GM18520 (cell line): ENCODE measurements around the gene CCDC149.

ENCODE experiments used
- ATAC-seq: cut with Tn5 transposase; IDR thresholded peaks from one replicate; pipeline ENCODE4 v1.9.1; 2021; ENCODE audit not compliant: unreplicated experiment

The CCDC149 gene

GRCh38 chr4:24780936-24781495 is 131.8 kb downstream of the CCDC149 start:
- ATAC-seq: no peak

DNA sequence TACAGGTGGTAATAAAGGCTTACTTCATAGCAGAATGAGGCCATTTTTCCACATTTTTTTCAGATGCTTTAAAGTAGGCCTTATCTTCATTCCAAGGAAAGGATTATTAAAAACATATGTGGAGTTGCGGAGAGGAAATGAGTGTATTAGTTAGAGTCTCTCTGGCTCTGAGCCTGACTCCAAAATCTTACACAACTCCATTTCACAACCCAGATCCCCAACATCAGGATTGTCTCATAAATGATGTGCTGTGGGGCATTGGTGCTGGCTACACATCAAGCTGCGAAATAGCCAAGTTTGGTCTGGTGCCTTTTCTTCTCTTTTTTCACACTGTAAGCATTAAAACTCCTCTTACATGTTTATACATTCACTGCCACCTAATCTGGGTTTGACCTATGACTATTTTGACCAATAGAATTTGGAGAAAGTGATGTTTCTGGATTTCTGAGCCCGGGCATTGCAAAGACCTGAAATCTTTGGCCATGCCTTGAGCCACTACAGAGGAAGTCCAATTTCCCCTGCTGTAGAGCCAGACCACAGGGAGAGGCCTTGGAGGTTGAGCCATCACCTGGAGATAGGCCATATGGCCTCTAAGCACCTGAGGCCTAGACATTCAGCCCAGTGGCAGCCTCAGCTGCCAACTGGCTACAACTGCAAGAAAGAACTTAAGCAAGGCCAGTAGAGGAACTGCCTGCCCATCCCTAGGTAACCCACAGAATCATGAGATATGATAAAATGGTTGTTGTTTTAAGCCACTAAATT is 134.2 kb downstream of the CCDC149 start:
- no peak for ATAC-seq

DNA sequence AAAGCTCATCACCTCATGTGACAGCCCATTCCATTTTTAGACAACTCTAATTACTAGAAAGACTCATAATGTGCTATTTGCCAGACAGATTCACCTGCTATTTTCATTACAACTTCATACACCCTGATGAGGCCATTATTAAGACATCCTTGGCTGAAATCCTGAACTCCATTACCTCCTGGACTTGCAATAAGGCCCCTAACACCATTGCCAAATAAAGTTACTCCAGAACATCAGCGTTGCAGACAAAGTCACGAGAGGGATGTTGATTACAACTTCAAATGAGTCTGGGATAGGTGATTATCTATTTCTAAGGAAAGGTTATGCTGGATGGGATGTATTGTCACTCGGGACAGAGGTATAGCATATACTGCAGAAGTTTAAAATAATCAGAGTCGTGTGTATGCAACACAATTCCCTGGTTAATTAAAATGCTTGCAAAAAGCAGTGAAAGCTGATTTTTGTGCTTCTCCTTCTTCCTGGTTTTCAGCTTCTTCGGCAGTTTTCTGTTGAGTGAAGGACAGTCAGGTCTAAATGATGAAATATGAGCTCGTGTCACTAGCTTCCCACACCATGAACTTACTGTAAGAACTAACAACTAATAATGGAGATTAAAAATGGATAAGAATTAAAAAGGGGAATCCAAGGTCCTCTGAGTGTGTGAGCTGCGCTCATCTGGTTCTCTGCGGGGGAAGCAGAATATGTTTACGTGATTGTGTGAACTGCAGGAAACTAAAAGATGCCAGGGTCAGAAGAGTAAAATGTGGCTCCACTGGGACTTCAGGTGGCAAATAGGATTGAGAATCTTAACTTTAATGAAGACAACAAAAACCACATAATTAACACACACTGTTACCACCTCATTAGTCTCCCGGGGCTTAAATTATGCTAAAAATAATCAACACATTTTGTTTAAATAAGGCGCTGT is 135.0 kb downstream of the CCDC149 start:
- no peak for ATAC-seq

- no peak for ATAC-seq
Measured at GRCh38 chr4:24775750-24776149, 137.1 kb downstream of the CCDC149 start.

DNA sequence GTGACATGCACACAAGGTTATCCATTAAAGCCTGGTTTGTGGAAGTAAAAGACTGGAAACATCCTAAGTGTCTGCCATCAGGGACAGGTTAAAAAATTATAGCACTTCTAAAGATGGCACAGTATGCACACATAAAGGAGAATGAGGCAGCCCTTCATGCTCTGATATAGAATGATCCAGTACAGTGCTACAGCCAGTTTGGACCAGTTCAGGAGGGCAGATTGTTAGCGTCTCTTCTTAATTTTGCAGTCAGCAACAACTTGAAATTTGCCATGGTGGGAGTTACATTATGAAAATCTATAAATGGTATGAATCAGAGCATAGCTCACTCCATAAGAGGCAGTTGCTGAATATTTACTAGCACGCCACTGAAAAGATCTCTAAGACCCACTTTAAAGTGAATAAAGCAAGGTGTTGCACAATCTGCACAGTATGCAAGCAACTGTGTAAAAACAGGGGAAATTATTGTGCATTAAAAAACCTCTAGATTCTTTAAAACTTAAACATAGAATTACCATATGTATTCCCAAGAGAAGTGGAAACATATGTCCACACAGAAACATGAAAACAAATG is 137.7 kb downstream of the CCDC149 start:
- ATAC-seq: no peak

DNA sequence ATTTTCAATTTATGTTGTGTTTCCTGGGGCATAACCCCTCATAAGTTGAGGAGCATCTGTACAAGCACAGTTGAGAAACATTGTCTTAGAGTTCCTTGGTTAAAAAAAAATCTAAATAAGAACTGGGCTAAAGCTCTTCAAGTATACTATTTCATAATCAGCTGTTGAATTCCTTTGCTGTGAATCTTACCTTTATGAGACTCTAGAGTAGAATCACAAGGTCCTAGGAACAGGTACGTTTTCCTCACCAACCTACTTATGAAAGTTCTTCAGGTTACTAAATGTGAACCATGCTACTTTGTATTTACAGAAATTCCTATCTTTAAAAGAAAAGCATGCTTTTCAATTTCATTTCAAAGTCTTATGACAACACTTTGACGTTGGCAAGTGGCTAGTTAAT is 138.4 kb downstream of the CCDC149 start:
- no peak for ATAC-seq

DNA sequence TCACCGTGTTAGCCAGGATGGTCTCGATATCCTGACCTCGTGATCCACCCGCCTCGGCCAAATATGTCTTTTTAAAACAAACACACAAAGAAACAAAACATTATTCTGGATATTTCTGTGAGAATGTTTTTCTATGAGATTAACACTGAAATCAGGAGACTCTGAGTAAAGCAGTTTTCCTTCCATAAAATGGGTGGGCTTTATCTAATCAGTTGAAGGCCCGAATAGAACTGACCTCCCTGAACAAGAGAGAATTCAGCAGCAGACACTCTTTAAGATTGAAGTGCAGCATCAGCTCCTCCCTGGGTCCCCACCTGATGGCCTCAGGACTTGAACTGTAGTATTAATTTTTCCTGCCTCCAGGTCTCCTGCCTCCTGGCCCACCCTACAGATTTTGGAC is 139.9 kb downstream of the CCDC149 start:
- ATAC-seq: no peak

GRCh38 chr4:24772061-24772705 is 140.7 kb downstream of the CCDC149 start:
- ATAC-seq: no peak

DNA sequence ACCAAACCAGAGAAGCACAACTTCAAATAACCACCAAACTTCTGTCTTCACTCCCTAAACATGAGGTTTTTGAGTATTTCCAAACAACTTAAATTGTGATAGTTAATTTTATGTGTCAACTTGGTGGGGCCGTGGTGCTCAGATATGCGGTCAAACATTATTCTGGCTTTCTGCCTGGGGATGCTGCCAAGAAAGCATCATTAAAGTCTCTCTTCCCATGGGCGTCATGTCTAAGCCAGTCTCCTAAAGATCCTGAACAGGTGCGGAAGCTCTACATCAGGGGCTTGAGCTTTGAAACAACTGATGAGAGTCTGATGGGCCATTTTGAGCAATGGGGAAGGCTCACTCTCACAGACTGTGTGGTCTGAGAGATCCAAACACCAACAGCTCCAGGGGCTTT is 141.6 kb downstream of the CCDC149 start:
- ATAC-seq: no peak

GRCh38 chr4:24770667-24771066 is 142.2 kb downstream of the CCDC149 start:
- no peak for ATAC-seq

DNA sequence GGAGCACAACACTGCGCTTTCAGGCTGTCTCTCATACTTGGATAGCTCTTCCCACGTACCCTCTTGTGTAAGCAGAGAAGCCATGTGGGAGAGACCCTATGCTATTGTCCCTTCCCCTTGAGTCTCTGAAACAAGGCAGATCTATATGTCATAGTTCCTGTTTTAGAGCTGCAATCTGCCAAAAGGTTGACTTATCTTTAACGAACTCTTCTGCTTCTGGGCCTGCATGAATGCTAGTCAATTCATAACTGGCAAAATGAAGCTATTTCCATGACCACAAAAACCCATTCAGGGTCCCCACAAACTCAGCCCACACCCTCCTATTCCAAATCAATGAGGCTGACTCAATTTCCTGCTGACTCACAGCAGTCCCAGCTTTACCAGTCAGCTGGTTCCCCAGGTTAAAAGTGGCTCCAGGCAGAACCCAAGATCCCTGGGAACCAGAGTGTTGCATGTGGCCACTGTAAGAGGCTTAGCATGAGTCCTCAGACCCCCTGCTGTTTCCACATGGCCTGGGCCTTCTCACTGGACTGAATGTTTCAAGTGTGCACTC is 142.7 kb downstream of the CCDC149 start:
- ATAC-seq: peak; percentile 49

DNA sequence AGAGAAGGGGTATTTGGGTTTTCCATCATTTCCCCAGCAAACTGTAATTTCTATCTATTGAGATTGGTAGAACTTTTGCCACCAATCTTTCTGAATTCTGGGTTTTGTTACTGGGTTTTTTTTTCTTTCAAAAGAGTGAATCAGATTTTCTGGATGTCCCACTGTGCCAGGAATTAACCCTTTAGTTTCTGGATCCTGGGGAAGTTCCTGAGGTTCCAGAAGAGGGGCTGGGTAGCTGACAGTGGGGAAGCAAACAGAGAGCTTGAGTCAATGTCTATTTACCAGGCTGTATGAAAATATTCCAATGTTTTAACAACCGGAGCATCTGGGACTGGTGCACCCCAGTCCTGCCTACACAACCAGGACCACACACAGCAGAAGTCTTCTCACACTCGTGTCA is 143.3 kb downstream of the CCDC149 start:
- no peak for ATAC-seq

- peak; percentile 73 for ATAC-seq
Measured at GRCh38 chr4:24768604-24769003, 144.2 kb downstream of the CCDC149 start.

DNA sequence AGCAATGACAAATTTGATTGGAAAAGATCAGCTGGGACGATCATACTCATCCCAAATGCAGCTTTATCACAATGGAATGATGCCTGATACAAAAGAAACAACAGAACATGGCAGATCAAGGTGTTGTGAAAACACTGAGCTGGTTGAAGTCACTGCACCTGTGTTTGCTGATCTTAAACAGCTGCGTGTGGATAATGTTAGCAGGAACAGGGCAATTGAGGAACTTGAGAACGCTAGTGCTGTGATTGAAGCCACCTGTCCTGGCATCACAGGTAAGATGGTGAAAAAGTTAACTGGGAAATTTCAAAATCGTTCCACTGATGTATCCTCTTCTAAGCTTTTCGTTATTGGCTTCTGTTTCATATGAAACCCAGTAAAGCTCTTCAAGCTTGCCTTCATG is 144.8 kb downstream of the CCDC149 start:
- no peak for ATAC-seq

DNA sequence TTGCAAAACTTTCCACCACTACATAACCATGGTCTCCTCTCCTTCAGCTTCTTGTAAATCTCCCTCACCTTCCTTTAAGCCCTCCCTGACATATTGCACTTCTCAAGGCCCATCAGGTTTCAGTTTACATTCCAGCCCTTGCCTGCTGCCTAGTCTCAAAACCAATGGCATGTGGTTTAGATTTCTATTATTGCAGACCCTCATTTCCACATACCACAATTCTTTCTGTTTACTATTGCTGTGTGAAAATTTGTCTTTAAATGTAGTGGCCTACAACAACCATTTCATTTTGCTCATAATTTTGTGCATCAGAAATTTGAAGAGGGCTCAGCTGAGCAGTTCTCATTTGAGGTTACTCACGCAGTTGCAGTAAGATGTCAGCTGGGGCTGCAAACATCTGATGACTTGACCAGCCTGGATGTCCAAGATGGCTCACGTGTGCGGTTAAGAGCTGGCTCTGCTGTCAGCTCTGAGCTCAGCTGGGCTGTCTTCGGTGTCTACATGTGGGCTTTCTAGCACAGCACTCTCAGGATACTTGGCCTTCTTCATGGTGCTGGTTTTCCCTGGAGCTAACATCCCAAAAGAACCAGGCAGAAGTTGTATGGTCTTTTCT is 147.4 kb downstream of the CCDC149 start:
- ATAC-seq: no peak

DNA sequence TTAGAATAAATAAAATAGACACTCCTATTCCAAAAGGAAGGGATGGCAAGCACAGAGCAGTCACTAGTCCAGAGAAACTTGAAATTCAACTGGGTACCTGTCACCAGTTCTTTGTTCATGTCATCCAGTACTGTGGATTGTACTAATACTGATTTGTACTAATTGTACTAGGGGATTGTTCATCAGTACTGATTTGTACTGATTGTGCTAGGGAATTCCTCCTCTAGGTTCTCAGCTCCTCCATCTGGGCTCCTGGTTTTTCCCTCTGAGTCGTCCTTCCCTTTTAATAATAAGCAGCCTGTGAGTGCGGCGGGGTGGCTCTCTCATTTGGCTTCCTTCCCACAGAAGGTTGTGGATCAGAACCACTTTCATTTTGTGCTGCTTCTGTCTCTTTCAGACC is 148.5 kb downstream of the CCDC149 start:
- ATAC-seq: no peak

DNA sequence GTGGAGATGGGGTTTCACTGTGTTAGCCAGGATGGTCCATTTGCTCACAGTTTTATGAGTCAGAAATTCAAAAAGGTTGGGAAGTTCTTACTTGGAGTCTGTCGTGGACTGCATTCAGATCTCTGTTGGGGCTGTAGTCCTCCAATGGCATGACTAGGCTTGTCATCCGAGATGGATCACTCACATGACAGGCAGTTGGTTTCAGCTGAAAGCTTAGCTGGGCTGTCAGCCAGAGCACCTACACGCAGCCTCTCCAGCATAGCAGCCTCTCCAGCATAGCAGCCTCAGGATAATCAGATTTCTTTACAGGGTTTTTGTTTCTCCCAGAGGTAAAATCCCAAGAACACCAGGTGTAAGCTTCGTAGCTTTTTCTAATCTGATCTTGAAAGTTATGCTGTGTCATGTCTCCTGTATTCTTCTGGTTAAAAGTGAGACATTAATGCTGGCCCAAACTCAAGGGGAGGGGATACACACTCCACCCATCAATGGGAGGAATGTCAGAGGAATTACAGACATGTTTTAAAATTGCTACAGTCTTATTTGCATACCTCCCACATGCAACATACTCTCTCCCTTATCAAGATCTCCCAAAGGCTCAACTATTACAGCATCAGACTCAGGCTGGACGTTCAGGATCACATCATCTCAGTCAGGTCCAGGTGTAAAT is 149.1 kb downstream of the CCDC149 start:
- no peak for ATAC-seq
